Transverse colon (tissue), 4 donors: ENCODE measurements around the gene MCCC1. TPM values are rescaled to one million over a fixed set of nuclear protein-coding genes. Genes with fewer than 3 reads are reported as not detected.

Experiments
- DNase-seq: peaks from one replicate; pipeline ENCODE4 v3.0.0-alpha.2; 2019
- H3K27ac ChIP-seq, 4 donors: fragments of 200-600 bp; sonication (generic); 2 replicates each; pipeline ENCODE4 v1.5.1; 2016 to 2018; ENCODE audit warnings: inconsistent platforms in 4 of 4
- H3K27me3 ChIP-seq: fragments of 200-600 bp; sonication (generic); 2 replicates; pipeline ENCODE4 v1.5.1; 2017; ENCODE audit warnings: inconsistent platforms
- H3K36me3 ChIP-seq, 4 donors: fragments of 200-600 bp; sonication (generic); 2 replicates each; pipeline ENCODE4 v1.5.1; 2017 to 2019; ENCODE audit warnings: inconsistent platforms in 4 of 4
- H3K4me1 ChIP-seq, 4 donors: fragments of 200-600 bp; sonication (generic); 2 replicates each; pipeline ENCODE4 v1.5.1; 2017 to 2020; ENCODE audit warnings: inconsistent platforms in 4 of 4
- H3K4me3 ChIP-seq, 4 donors: fragments of 200-600 bp; sonication (generic); 1 replicate in 1 of 4; 2 replicates in 3 of 4; pipeline versions ENCODE4 v1.5.1 to v1.6.1; 2017 to 2019; ENCODE audit warnings: inconsistent platforms in 4 of 4
- H3K9me3 ChIP-seq, 2 donors: fragments of 200-600 bp; sonication (generic); 2 replicates each; pipeline ENCODE4 v1.5.1; 2017 to 2019; ENCODE audit warnings: inconsistent platforms in 2 of 2
- CTCF ChIP-seq, 5 experiments: fragments of 200-600 bp in 3 of 5; fragments of 450-650 bp in 2 of 5; sonication (generic) in 3 of 5; IDR thresholded peaks; 1 replicate in 2 of 5; 2 replicates in 3 of 5; pipeline ENCODE4 v1.5.1; 2016 to 2017; ENCODE audit warnings: antibody characterized with exemption in 5 of 5, inconsistent platforms in 3 of 5, mild to moderate bottlenecking in 2 of 5, moderate library complexity in 1 of 5
- EP300 ChIP-seq: sonication (generic); formaldehyde crosslinking; IDR thresholded peaks from one replicate; pipeline ENCODE4 v1.6.1; 2017; ENCODE audit warnings: antibody characterized with exemption, low read depth
- POLR2A ChIP-seq: fragments of 450-650 bp; IDR thresholded peaks from one replicate; pipeline ENCODE4 v1.6.1; 2016; ENCODE audit warnings: antibody characterized with exemption, mild to moderate bottlenecking, moderate library complexity
- POLR2AphosphoS5 ChIP-seq, 3 donors: sonication (generic); formaldehyde crosslinking; IDR thresholded peaks; one replicate each; pipeline ENCODE4 v1.6.1; 2016; ENCODE audit warnings: antibody characterized with exemption in 3 of 3
- WGBS, 2 donors: methylation state at CpG; one replicate each; pipeline ENCODE4 v1.1.5; 2018; ENCODE audit warnings: low coverage in 1 of 2; 5-methylcytosine and 5-hydroxymethylcytosine counted together
- in situ Hi-C, 4 donors: fragments of 200-750 bp; cut with MboI; loops; one replicate each; pipeline versions ENCODE4 v1.15.0 to v1.15.1; 2017; ENCODE audit warnings: low sequenced_read_pairs in 3 of 4, low pct_ligation_motif_present in 1 of 4, low pct_unique_long_range_greater_than_20kb in 1 of 4
- intact Hi-C: fragments of 100-400 bp; cut with DNase I; formaldehyde crosslinking; loops from one replicate; pipeline ENCODE4 v1.15.1; 2023; ENCODE audit warnings: low total_unique reads
- total RNA-seq, 4 donors: library from RNA; depleted of rRNA; stranded (reverse); fragments of >200 nt; gene quantifications; one replicate each; pipeline ENCODE4 v1.1.0, GENCODE V29; 2016

The MCCC1 gene
- total RNA-seq, 4 donors from 2014 or later, result 1.5 to 64.3 (median 19.9) TPM

DNA sequence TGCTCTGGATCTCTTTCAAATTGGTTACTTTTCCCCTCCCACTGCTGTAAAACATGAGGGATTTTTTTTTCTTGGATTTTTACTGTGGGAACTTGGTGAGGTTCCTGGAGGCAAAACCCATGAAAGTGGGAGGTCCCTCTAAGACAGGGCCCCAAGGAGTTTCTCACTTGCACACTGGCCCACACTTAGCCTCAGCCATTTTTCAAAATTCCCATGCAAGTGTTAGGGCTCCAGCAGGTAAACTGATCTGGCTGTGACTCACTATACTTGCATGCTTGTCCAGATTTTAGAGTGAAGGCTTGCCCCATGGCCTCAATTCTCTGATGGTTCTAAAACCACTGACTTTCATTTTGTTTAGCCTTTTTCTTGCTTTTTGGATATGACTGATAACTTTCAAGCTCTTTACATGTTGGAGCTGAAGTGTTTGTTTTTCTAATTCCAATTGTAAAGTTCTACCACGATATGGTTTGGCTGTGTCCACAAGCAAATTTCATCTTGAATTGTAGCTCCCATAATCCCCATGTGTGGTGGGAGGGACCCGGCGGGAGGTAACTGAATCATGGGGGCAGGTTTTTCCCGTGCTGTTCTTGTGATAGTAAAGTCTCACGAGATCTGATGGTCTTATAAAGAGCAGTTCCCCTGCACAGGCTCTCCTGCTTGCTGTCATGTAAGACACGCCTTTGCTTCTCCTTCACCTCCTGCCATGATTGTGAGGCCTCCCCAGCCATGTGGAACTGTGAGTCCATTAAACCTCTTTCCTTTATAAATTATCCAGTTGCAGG lies 37.7 kb downstream of the MCCC1 start:
- TF ChIP-seq CTCF (IDR thresholded peaks at IDR 0.05) (no peak), EP300 (no peak), POLR2A (no peak), POLR2AphosphoS5 (IDR thresholded peaks at IDR 0.05) (no peak)
- Histone ChIP-seq H3K9me3 (no peaks in the 10 kb centered on the region), H3K4me3 (no peak overlapping the region), H3K36me3 (no peaks in the 10 kb centered on the region), H3K27me3 (no peaks in the 10 kb centered on the region), H3K27ac (no peak overlapping the region), H3K4me1 (no peaks in the 10 kb centered on the region)
- in situ Hi-C loops (no loop called here), intact Hi-C loops (no loop called here)
- DNase-seq, result no peak
- WGBS, 2 donors, result 87 to 88% methylated on average over 4 to 6 of the region's 6 CpGs

DNA sequence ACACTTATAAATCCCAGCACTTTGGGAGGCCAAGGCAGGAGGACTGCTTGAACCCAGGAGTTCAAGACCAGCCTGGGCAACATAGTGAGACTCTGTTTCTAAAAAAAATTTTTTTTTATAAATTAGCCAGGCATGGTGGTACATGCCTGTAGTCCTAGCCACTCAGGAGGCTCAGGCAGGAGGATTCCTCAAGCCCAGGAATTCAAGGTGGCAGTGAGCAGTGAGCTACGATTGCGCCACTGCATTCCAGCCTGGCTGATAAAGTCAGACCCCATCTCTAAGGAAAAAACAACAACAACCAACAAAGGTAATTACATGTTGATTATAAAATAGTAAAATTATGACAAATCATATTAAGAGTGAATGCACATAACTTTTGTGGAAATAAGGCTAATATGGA lies 40.9 kb downstream of the MCCC1 start:
- in situ Hi-C loops, result no loop called here
- no peaks in the 10 kb centered on the region for H3K4me1 ChIP-seq
- intact Hi-C loops, result no loop called here
- H3K36me3 ChIP-seq, result no peaks in the 10 kb centered on the region
- no peak for DNase-seq
- no peaks in the 10 kb centered on the region for H3K27me3 ChIP-seq
- no peak overlapping the region for H3K27ac ChIP-seq
- TF ChIP-seq CTCF (IDR thresholded peaks at IDR 0.05) (no peak), POLR2AphosphoS5 (IDR thresholded peaks at IDR 0.05) (no peak), POLR2A (no peak), EP300 (no peak)
- no peak overlapping the region for H3K4me3 ChIP-seq
- 92 to 94% methylated on average over 2 of the region's 2 CpGs for WGBS, 2 donors
- no peaks in the 10 kb centered on the region for H3K9me3 ChIP-seq

DNA sequence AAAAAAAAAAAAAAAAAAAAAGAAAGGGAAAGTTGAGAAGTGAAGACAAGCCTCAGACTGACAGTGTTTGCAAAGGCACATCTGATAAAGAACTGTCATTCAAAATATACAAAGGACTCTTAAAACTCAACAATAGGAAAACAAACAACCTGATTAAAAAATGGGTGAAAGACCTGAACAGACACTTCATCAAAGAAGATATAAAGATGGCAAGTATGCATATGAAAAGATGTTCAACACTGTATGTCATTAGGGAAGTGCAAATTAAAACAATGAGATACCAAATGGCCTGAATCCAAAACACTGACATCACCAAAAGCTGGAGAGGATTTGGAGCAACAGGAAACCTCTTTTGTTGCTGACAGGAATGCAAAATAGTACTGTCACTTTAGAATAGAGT lies 48.6 kb downstream of the MCCC1 start:
- no peak for TF ChIP-seq POLR2AphosphoS5 (IDR thresholded peaks at IDR 0.05)
- TF ChIP-seq CTCF (IDR thresholded peaks at IDR 0.05), result no peak
- DNase-seq, result no peak
- Histone ChIP-seq H3K27me3 (no peaks in the 10 kb centered on the region), H3K27ac (no peak overlapping the region), H3K9me3 (no peaks in the 10 kb centered on the region), H3K4me3 (no peak overlapping the region), H3K4me1 (no peaks in the 10 kb centered on the region), H3K36me3 (peaks cover 0 to 24% (median 3%) of the 10 kb centered on the region in 4 donors)
- intact Hi-C loops (no loop called here), in situ Hi-C loops (no loop called here)

DNA sequence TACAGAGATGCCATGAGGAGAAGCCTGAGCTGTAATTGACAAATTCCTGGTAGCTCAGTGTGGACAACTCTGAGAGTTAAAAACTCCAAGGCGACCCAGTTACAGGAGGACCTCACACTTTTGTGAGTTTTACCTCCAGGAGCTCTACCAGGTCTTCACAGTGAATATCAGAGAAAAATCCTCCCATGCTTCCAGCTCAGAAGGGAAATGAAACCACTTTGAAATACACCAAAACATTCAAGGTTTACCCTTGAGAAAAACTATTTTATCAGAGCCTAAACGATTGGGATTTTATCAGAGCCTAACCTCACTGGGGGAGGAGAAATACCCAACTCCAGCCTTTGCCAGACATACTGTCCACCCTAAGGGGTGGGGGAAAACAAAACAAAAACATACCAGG lies 52.4 kb downstream of the MCCC1 start:
- 79% methylated on average over 2 of the region's 2 CpGs; no CpG with 5 or more reads in 1 of the 2 donors for WGBS, 2 donors
- Histone ChIP-seq H3K4me3 (no peak overlapping the region), H3K27ac (no peak overlapping the region), H3K36me3 (peaks cover 0 to 36% (median 3%) of the 10 kb centered on the region in 4 donors), H3K9me3 (no peaks in the 10 kb centered on the region), H3K4me1 (no peaks in the 10 kb centered on the region), H3K27me3 (no peaks in the 10 kb centered on the region)
- TF ChIP-seq EP300 (no peak), POLR2AphosphoS5 (IDR thresholded peaks at IDR 0.05) (no peak), CTCF (IDR thresholded peaks at IDR 0.05) (no peak), POLR2A (no peak)
- intact Hi-C loops, result no loop called here
- in situ Hi-C loops, result no loop called here
- DNase-seq, result no peak
